Measurements from ENCODE around the gene SPATA9. TPM values are rescaled to one million over a fixed set of nuclear protein-coding genes. Genes with fewer than 3 reads are reported as not detected.
"Not testable (repeated sequence)": the region's sequence is repeated elsewhere in the genome, so short reads cannot be mapped to it uniquely, and the experiment has no call there.

The SPATA9 gene
- total and polyA plus RNA-seq, 9 of the 15 experiments (the other 6 are each of a cell fraction or from before 2014, with no cell fraction given): 0.16 to 5.5 (median 0.39) TPM; not detected in 3

GRCh38 chr5:95646226-95646568 is 36.6 kb downstream of the SPATA9 start (continued):
- TF ChIP-seq MGA (IDR thresholded peaks at IDR 0.05): 0 out of 2 replicates have a peak, but pooled peaks have one; percentile 59
- TF ChIP-seq ZFP1 (CRISPR knock-in tag; IDR thresholded peaks at IDR 0.05): 0 out of 2 replicates have a peak, but pooled peaks have one; percentile 27
- TF ChIP-seq MYBL2 (IDR thresholded peaks at IDR 0.05; ENCODE audit: low read depth): peak; percentile 73
- TF ChIP-seq MYBL2 (CRISPR knock-in tag; IDR thresholded peaks at IDR 0.05; ENCODE audit: borderline replicate concordance); NR2C1 (IDR thresholded peaks at IDR 0.05); FOXM1 (CRISPR knock-in tag; IDR thresholded peaks at IDR 0.05; ENCODE audit: low read depth): not testable (repeated sequence)
- TF ChIP-seq, protein P1, sequence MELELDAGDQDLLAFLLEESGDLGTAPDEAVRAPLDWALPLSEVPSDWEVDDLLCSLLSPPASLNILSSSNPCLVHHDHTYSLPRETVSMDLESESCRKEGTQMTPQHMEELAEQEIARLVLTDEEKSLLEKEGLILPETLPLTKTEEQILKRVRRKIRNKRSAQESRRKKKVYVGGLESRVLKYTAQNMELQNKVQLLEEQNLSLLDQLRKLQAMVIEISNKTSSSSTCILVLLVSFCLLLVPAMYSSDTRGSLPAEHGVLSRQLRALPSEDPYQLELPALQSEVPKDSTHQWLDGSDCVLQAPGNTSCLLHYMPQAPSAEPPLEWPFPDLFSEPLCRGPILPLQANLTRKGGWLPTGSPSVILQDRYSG (tag; conservative IDR thresholded peaks at IDR 0.05; ENCODE audit: low read depth): peak; percentile 55; the same call in 1 of the 2 replicates
- TF ChIP-seq, protein P2, sequence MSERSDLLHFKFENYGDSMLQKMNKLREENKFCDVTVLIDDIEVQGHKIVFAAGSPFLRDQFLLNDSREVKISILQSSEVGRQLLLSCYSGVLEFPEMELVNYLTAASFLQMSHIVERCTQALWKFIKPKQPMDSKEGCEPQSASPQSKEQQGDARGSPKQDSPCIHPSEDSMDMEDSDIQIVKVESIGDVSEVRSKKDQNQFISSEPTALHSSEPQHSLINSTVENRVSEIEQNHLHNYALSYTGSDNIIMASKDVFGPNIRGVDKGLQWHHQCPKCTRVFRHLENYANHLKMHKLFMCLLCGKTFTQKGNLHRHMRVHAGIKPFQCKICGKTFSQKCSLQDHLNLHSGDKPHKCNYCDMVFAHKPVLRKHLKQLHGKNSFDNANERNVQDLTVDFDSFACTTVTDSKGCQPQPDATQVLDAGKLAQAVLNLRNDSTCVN (CRISPR knock-in tag; IDR thresholded peaks at IDR 0.05): 0 out of 2 replicates have a peak, but pooled peaks have one; percentile 28
- TF ChIP-seq BRD9 (IDR thresholded peaks at IDR 0.05; ENCODE audit: low read depth, partially characterized antibody): peak; percentile 38
- TF ChIP-seq, protein P3, sequence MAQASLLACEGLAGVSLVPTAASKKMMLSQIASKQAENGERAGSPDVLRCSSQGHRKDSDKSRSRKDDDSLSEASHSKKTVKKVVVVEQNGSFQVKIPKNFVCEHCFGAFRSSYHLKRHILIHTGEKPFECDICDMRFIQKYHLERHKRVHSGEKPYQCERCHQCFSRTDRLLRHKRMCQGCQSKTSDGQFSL (CRISPR knock-in tag; IDR thresholded peaks at IDR 0.05): not testable (repeated sequence)
- TF ChIP-seq, protein P3 (tag; IDR thresholded peaks at IDR 0.05): peak in 1 of 2 experiments; percentile 71; a peak in 2 of 4 replicates
- TF ChIP-seq DMBX1 (CRISPR knock-in tag; IDR thresholded peaks at IDR 0.05; ENCODE audit: borderline replicate concordance): 0 out of 2 replicates have a peak, but pooled peaks have one; percentile 50
- TF ChIP-seq NR2C1 (tag; IDR thresholded peaks at IDR 0.05): peak; percentile 74; the same call in 1 of the 2 replicates
- TF ChIP-seq FOXM1 (IDR thresholded peaks at IDR 0.05; ENCODE audit: low read depth): peak; percentile 71
